Adrenal gland (tissue), 5 donors: ENCODE data around the gene GNPTG.

Experiments used
- POLR2A ChIP-seq, 2 donors: fragments of 450-650 bp; IDR thresholded peaks; one replicate each; pipeline ENCODE4 v1.6.1; 2017; ENCODE audit warnings: antibody characterized with exemption in 2 of 2, mild to moderate bottlenecking in 2 of 2, moderate library complexity in 1 of 2
- TF ChIP-seq, protein P1 (sequence below), 6 experiments: fragments of 450-650 bp in 4 of 6; fragments of 200-600 bp in 2 of 6; sonication (generic) in 1 of 6; IDR thresholded peaks; 1 replicate in 5 of 6; 2 replicates in 1 of 6; pipeline versions ENCODE4 v1.5.1 to v1.8.0; 2016 to 2021; ENCODE audit warnings: antibody characterized with exemption in 6 of 6, mild to moderate bottlenecking in 2 of 6, moderate library complexity in 1 of 6
- donor health status: DM: no; HTN: no; CAD: no.

GRCh38 chr16:1377406-1378010 is 25.8 kb downstream of the GNPTG start:
- TF ChIP-seq, protein P1, sequence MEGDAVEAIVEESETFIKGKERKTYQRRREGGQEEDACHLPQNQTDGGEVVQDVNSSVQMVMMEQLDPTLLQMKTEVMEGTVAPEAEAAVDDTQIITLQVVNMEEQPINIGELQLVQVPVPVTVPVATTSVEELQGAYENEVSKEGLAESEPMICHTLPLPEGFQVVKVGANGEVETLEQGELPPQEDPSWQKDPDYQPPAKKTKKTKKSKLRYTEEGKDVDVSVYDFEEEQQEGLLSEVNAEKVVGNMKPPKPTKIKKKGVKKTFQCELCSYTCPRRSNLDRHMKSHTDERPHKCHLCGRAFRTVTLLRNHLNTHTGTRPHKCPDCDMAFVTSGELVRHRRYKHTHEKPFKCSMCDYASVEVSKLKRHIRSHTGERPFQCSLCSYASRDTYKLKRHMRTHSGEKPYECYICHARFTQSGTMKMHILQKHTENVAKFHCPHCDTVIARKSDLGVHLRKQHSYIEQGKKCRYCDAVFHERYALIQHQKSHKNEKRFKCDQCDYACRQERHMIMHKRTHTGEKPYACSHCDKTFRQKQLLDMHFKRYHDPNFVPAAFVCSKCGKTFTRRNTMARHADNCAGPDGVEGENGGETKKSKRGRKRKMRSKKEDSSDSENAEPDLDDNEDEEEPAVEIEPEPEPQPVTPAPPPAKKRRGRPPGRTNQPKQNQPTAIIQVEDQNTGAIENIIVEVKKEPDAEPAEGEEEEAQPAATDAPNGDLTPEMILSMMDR (IDR thresholded peaks at IDR 0.05): no peak
- TF ChIP-seq POLR2A (IDR thresholded peaks at IDR 0.05): no peak
